PC-3 (cell line): ENCODE data around the gene FFAR1. TPM values are rescaled to one million over a fixed set of nuclear protein-coding genes. Genes with fewer than 3 reads are reported as not detected.

Experiments used
- ATAC-seq: fragments of 200-7000 bp; cut with Tn5 transposase; 2 replicates; pipeline ENCODE4 v1.9.1; 2020; ENCODE audit warnings: mild to moderate bottlenecking, moderate library complexity
- BruUV-seq: library from RNA; stranded (reverse); fragments of 400-500 nt; replicated peaks from 2 replicates; lab custom pipeline; 2021; lab: Mats Ljungman, UMichigan
- CTCF ChIA-PET: fragments of 300-600 bp; sonication (Branson Sonifier 250); formaldehyde crosslinking; loops from one replicate; lab custom pipeline; 2022; ENCODE audit warnings: antibody characterized with exemption; lab: Charles Lee
- POLR2A ChIA-PET: fragments of 300-600 bp; sonication (Branson Sonifier 250); formaldehyde crosslinking; loops from one replicate; lab custom pipeline; 2022; ENCODE audit warnings: antibody characterized with exemption; ENCODE audit not compliant: unreplicated experiment; lab: Charles Lee
- DNase-seq: peaks from one replicate; pipeline ENCODE4 v3.0.0-alpha.2; 2015
- H2AFZ ChIP-seq: fragments of 300-600 bp; sonication (generic); 2 replicates; pipeline ENCODE4 v1.6.0; 2016; ENCODE audit warnings: antibody characterized with exemption, low read length
- H3F3A ChIP-seq: fragments of 300-600 bp; sonication (generic); one replicate; pipeline ENCODE4 v1.6.0; 2017; ENCODE audit warnings: antibody characterized with exemption, low read length, control low read depth, mild to moderate bottlenecking; ENCODE audit not compliant: unreplicated experiment
- H3K27ac ChIP-seq: fragments of 300-600 bp; sonication (generic); 2 replicates; pipeline ENCODE4 v1.5.1; 2016; ENCODE audit warnings: mild to moderate bottlenecking, low read length
- H3K27me3 ChIP-seq: fragments of 300-600 bp; sonication (generic); 2 replicates; pipeline ENCODE4 v1.6.1; 2016; ENCODE audit warnings: low read length, mixed read lengths
- H3K36me3 ChIP-seq: fragments of 300-600 bp; sonication (generic); 2 replicates; pipeline ENCODE4 v1.6.1; 2016; ENCODE audit warnings: low read depth, mixed run types, low read length, mixed read lengths
- H3K4me1 ChIP-seq: fragments of 300-600 bp; sonication (generic); 2 replicates; pipeline ENCODE4 v1.5.1; 2016; ENCODE audit warnings: low read length; ENCODE audit not compliant: insufficient read depth
- H3K4me2 ChIP-seq: fragments of 300-600 bp; sonication (generic); 2 replicates; pipeline ENCODE4 v1.6.0; 2016; ENCODE audit warnings: low read length
- H3K4me3 ChIP-seq: fragments of 300-600 bp; sonication (generic); 2 replicates; pipeline ENCODE4 v1.5.1; 2016; ENCODE audit warnings: mild to moderate bottlenecking, low read length, mixed read lengths
- H3K79me2 ChIP-seq: fragments of 300-600 bp; sonication (generic); 2 replicates; pipeline ENCODE4 v1.6.1; 2017; ENCODE audit warnings: low read length, mixed read lengths
- H3K9ac ChIP-seq: fragments of 300-600 bp; sonication (generic); 2 replicates; pipeline ENCODE4 v1.6.0; 2016; ENCODE audit warnings: mild to moderate bottlenecking, low read length
- H3K9me2 ChIP-seq: fragments of 300-600 bp; sonication (generic); replicated peaks from 2 replicates; pipeline ENCODE4 v1.6.1; 2016; ENCODE audit warnings: mixed run types, low read length, mixed read lengths
- H3K9me3 ChIP-seq: fragments of 300-600 bp; sonication (generic); 2 replicates; pipeline ENCODE4 v1.6.1; 2016; ENCODE audit warnings: low read length, mixed read lengths
- H4K20me1 ChIP-seq: fragments of 300-600 bp; sonication (generic); 2 replicates; pipeline ENCODE4 v1.6.1; 2016; ENCODE audit warnings: low read length, mixed read lengths
- EZH2 ChIP-seq: fragments of 300-600 bp; sonication (generic); IDR thresholded peaks from one replicate; pipeline ENCODE4 v1.6.1; 2017; ENCODE audit warnings: antibody characterized with exemption, mild to moderate bottlenecking, low read length; ENCODE audit not compliant: unreplicated experiment
- EZH2phosphoT487 ChIP-seq: fragments of 300-600 bp; sonication (generic); IDR thresholded peaks from 2 replicates; pipeline ENCODE4 v1.6.1; 2018; ENCODE audit warnings: mild to moderate bottlenecking, antibody characterized with exemption, low read length, borderline replicate concordance
- intact Hi-C: fragments of 100-400 bp; cut with micrococcal nuclease; formaldehyde crosslinking; loops from 2 replicates; pipeline ENCODE4 v1.9.0; 2023
- total RNA-seq: library from RNA; depleted of rRNA; stranded (reverse); fragments of >200 nt; gene quantifications from 2 replicates; pipeline ENCODE4 v1.2.3, GENCODE V29; 2014
- TF ChIP-seq, protein P1 (sequence below): fragments of 300-600 bp; sonication (generic); conservative IDR thresholded peaks from 2 replicates; pipeline ENCODE4 v1.5.1; 2017; ENCODE audit warnings: antibody characterized with exemption, low read depth, mild to moderate bottlenecking, low read length

The FFAR1 gene
- total RNA-seq, 1 experiment from 2014 or later, result not detected

DNA sequence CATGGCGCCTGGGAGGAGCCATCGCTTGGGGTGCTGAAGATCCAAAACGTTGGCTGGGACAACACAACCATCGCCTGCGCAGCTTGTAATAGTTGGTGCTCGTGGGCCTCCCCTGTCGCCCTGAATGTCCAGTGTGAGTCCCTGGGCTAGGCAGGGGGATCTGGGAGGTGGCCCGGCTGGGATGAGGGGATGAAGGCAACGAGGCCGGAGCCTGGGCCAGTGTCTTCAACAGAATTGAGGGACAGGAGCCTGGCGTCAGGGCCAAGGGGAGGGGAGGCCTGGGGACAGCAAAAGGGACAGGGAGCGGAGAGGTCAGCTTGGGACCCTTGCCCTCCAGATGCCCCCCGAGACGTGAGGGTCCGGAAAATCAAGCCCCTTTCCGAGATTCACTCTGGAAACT is 6.7 kb upstream of the FFAR1 start:
- CTCF ChIA-PET, result no interaction called here
- H3K79me2 ChIP-seq, result no peaks in the 10 kb centered on the region
- no peak for DNase-seq
- POLR2A ChIA-PET, result no interaction called here
- no TSS peak for BruUV-seq
- no peak for ATAC-seq
- no peak overlapping the region for H3K4me3 ChIP-seq
- no peaks in the 10 kb centered on the region for H3K4me1 ChIP-seq
- peaks cover 7% of the 10 kb centered on the region; the same call in 1 of the 2 replicates for H3K27me3 ChIP-seq
- no peak overlapping the region for H3K9ac ChIP-seq
- H3K36me3 ChIP-seq, result no peaks in the 10 kb centered on the region
- H2AFZ ChIP-seq, result no peak overlapping the region
- no peaks in the 10 kb centered on the region for H4K20me1 ChIP-seq
- H3K9me3 ChIP-seq, result no peaks in the 10 kb centered on the region
- no peak overlapping the region for H3K27ac ChIP-seq
- H3F3A ChIP-seq, result no peaks in the 10 kb centered on the region
- intact Hi-C loops, result no loop called here
- TF ChIP-seq EZH2 (no peak), EZH2phosphoT487 (no peak)
- TF ChIP-seq, protein P1, sequence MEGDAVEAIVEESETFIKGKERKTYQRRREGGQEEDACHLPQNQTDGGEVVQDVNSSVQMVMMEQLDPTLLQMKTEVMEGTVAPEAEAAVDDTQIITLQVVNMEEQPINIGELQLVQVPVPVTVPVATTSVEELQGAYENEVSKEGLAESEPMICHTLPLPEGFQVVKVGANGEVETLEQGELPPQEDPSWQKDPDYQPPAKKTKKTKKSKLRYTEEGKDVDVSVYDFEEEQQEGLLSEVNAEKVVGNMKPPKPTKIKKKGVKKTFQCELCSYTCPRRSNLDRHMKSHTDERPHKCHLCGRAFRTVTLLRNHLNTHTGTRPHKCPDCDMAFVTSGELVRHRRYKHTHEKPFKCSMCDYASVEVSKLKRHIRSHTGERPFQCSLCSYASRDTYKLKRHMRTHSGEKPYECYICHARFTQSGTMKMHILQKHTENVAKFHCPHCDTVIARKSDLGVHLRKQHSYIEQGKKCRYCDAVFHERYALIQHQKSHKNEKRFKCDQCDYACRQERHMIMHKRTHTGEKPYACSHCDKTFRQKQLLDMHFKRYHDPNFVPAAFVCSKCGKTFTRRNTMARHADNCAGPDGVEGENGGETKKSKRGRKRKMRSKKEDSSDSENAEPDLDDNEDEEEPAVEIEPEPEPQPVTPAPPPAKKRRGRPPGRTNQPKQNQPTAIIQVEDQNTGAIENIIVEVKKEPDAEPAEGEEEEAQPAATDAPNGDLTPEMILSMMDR, result no peak
- no peak overlapping the region for H3K4me2 ChIP-seq
- H3K9me2 ChIP-seq, result no peaks in the 10 kb centered on the region

DNA sequence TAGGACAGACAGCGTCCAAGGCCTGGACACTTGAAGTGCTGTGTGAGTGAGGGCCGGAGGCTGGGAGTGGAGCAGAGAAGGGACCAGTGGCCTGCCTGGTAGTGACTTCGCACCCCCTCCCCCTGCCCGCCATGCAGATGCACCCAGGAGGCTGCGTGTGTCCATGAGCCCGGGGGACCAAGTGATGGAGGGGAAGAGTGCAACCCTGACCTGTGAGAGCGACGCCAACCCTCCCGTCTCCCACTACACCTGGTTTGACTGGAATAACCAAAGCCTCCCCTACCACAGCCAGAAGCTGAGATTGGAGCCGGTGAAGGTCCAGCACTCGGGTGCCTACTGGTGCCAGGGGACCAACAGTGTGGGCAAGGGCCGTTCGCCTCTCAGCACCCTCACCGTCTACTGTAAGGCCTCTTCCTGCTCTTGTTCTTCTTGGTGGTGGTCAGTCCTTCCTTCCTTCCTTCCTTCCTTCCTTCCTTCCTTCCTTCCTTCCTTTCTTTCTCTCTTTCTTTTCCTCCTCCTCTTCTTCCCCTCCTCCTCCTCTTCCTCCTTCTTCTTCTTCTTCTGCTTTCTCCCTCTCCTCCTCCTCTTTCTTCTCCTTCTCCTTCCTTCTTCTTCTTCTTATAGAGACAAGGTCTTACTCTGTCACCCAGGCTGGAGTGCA is 6.0 kb upstream of the FFAR1 start:
- Histone ChIP-seq H3K4me3 (no peak overlapping the region), H3K27ac (no peak overlapping the region), H3K79me2 (no peaks in the 10 kb centered on the region), H3K9ac (no peak overlapping the region), H4K20me1 (no peaks in the 10 kb centered on the region), H3K9me2 (no peaks in the 10 kb centered on the region), H3K36me3 (no peaks in the 10 kb centered on the region), H2AFZ (no peak overlapping the region), H3K9me3 (no peaks in the 10 kb centered on the region), H3F3A (no peaks in the 10 kb centered on the region), H3K27me3 (peaks cover 12% of the 10 kb centered on the region; the same call in 1 of the 2 replicates), H3K4me1 (no peaks in the 10 kb centered on the region), H3K4me2 (no peak overlapping the region)
- ATAC-seq (no peak), DNase-seq (no peak)
- POLR2A ChIA-PET, result no interaction called here
- BruUV-seq, result no TSS peak
- TF ChIP-seq EZH2 (no peak), EZH2phosphoT487 (no peak)
- TF ChIP-seq, protein P1, result no peak
- intact Hi-C loops, result no loop called here
- CTCF ChIA-PET, result no interaction called here

DNA sequence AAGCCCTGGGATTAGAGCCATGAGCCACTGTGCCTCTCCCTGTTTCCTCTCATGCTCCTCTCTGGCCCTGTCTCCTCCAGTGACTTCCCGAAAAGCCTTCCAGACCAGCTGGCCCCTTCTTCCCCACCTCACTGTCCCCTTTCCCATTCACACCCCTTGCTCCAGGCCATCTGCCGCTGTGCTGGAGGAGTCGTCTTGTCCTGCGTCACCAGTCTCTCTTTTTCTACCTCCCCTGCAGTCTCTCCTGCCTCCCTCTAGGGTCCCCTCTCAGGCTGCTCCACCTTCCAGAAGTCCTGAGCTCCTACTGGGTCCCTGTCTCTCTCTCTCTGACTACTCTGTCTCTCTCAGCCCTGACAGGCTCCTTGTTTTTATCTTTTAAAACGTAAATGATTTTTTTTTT is 5.3 kb upstream of the FFAR1 start:
- BruUV-seq, result no TSS peak
- no peak overlapping the region for H3K4me2 ChIP-seq
- TF ChIP-seq EZH2phosphoT487 (no peak), EZH2 (no peak)
- TF ChIP-seq, protein P1, result no peak
- no peaks in the 10 kb centered on the region for H3K79me2 ChIP-seq
- DNase-seq (no peak), ATAC-seq (no peak)
- intact Hi-C loops, result no loop called here
- H3K4me3 ChIP-seq, result no peak overlapping the region
- no peak overlapping the region for H3K27ac ChIP-seq
- no peak overlapping the region for H2AFZ ChIP-seq
- H3K9me2 ChIP-seq, result no peaks in the 10 kb centered on the region
- ChIA-PET CTCF (no interaction called here), POLR2A (no interaction called here)
- H4K20me1 ChIP-seq, result no peaks in the 10 kb centered on the region
- peaks cover 18% of the 10 kb centered on the region; the same call in 1 of the 2 replicates for H3K27me3 ChIP-seq
- no peaks in the 10 kb centered on the region for H3K4me1 ChIP-seq
- no peaks in the 10 kb centered on the region for H3K36me3 ChIP-seq
- no peaks in the 10 kb centered on the region for H3F3A ChIP-seq
- H3K9ac ChIP-seq, result no peak overlapping the region
- H3K9me3 ChIP-seq, result no peaks in the 10 kb centered on the region
